Effector memory CD8-positive, alpha-beta T cell (primary cell): ENCODE data around the gene CD8A.

Experiments used
- ATAC-seq: fragments of 150-1000 bp; cut with Tn5 transposase; replicated peaks from 2 replicates; pipeline ENCODE4 v1.10.0; 2021; ENCODE audit warnings: mild to moderate bottlenecking, moderate library complexity
- DNase-seq, 3 experiments: peaks; one replicate each; pipeline ENCODE4 v3.0.0; 2021
- H3K27ac Mint-ChIP-seq, 2 donors: one replicate each; pipeline ENCODE4 v1.8.0; 2022; ENCODE audit warnings: mild to moderate bottlenecking in 2 of 2, mixed read lengths in 2 of 2, moderate library complexity in 2 of 2
- H3K27me3 Mint-ChIP-seq, 2 donors: one replicate each; pipeline ENCODE4 v1.8.0; 2022; ENCODE audit warnings: mixed read lengths in 2 of 2
- H3K36me3 Mint-ChIP-seq: one replicate; pipeline ENCODE4 v1.8.0; 2022; ENCODE audit warnings: mild to moderate bottlenecking, moderate library complexity, mixed read lengths; ENCODE audit not compliant: insufficient read depth
- H3K4me1 Mint-ChIP-seq, 2 donors: one replicate each; pipeline ENCODE4 v1.8.0; 2022; ENCODE audit warnings: low read depth in 2 of 2, mixed read lengths in 2 of 2
- H3K4me3 Mint-ChIP-seq, 2 donors: one replicate each; pipeline ENCODE4 v1.8.0; 2022; ENCODE audit warnings: mild to moderate bottlenecking in 2 of 2, mixed read lengths in 2 of 2, moderate library complexity in 2 of 2
- H3K9me3 Mint-ChIP-seq, 2 donors: one replicate each; pipeline ENCODE4 v1.8.0; 2022; ENCODE audit warnings: mixed read lengths in 2 of 2

CD8A gene

DNA sequence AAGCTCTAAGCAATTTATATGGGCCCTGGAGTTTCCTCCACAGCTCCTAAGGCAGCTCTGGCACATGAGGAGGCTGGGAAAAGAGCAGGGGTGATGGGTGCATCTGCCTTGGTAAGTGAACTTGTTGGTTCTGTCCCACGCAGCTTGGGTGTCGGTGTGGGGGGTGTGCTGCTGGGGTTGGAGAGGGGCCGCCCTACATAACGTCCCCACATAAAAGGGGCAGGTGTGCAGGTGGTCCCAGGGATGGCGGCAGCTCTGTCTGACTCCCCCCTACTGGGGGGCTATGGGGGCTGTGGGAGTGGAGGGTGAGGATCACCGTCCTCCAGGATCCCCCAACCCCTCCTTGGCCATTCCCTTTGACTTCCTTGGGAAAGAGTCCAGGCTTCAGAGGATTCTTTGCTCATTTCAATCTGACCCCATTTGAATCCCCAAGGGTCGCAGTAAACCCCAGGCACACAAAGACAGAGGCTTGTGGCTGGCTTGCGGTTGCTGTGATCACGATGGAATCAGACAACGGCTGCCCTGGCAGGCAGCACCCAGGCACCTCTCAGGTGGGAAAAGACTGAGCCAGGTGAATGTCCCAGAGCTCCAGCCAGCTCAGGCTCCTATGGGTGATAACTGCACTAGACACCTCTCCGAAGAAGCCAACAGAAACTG lies 34.5 kb upstream of the CD8A start:
- Mint-ChIP-seq H3K4me1 (peaks cover 30 to 73% of the 10 kb centered on the region in 2 donors), H3K27ac (peak overlapping the region; percentile 91 to 100), H3K9me3 (no peaks in the 10 kb centered on the region), H3K36me3 (peaks cover 31% of the 10 kb centered on the region), H3K4me3 (peak overlapping the region; percentile 67 to 86), H3K27me3 (no peaks in the 10 kb centered on the region)
- no peak for DNase-seq
- peak; percentile 12 for ATAC-seq

DNA sequence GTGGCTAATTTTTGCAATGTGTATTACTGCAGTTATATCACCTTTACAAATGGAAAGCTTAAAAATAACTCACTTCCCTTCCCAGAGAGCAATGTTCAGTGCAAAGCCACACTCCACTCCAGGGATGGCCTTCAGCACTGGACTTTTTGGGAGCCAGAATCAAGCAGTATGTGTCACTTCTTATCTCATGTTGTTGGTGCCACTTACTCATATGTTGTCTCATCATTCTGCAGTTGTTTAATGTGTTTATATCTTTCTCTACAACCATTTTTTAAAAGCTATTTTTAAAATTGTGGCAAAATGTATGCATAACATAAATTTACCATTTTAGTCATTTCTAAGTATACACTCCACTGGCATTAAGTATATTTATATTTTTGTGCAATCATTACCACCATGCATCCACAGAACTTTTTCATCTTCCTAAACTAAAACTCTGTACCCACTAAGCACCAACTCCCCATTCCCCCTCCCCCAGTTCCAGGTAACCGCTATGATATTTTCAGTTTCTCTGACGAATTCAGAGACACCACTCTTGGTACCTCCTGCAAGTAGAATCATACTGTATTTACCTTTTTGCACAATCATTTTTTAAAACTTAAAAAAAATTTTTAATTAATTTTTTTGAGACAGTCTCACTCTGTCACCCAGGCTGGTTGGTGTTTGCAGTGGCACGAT lies 32.1 kb upstream of the CD8A start:
- Mint-ChIP-seq H3K4me3 (peak overlapping the region; percentile 67 to 86), H3K27ac (peak overlapping the region in 1 of 2 donors; percentile 100), H3K4me1 (peaks cover 30 to 75% of the 10 kb centered on the region in 2 donors), H3K27me3 (no peaks in the 10 kb centered on the region), H3K36me3 (peaks cover 31% of the 10 kb centered on the region), H3K9me3 (no peaks in the 10 kb centered on the region)
- ATAC-seq, result no peak
- no peak for DNase-seq

- no peak for ATAC-seq
- Mint-ChIP-seq H3K36me3 (peaks cover 30% of the 10 kb centered on the region), H3K4me1 (peaks cover 23 to 72% of the 10 kb centered on the region in 2 donors), H3K9me3 (no peaks in the 10 kb centered on the region), H3K27me3 (no peaks in the 10 kb centered on the region), H3K4me3 (peak overlapping the region; percentile 82 to 86), H3K27ac (peak overlapping the region; percentile 95 to 100)
- no peak for DNase-seq
Observed at GRCh38 chr2:86821842-86822241, 31.1 kb upstream of the CD8A start.

GRCh38 chr2:86821306-86821705 lies 30.6 kb upstream of the CD8A start:
- H3K4me3 Mint-ChIP-seq, result peak overlapping the region; percentile 82 to 86
- H3K36me3 Mint-ChIP-seq, result peaks cover 25% of the 10 kb centered on the region
- peaks cover 25 to 73% of the 10 kb centered on the region in 2 donors for H3K4me1 Mint-ChIP-seq
- H3K27me3 Mint-ChIP-seq, result no peaks in the 10 kb centered on the region
- no peak for DNase-seq
- ATAC-seq, result no peak
- H3K27ac Mint-ChIP-seq, result peak overlapping the region; percentile 95 to 100
- no peaks in the 10 kb centered on the region for H3K9me3 Mint-ChIP-seq

- H3K9me3 Mint-ChIP-seq, result no peaks in the 10 kb centered on the region
- no peak for DNase-seq
- H3K4me1 Mint-ChIP-seq, result peaks cover 28 to 68% of the 10 kb centered on the region in 2 donors
- ATAC-seq, result no peak
- H3K4me3 Mint-ChIP-seq, result peak overlapping the region; percentile 3 to 86
- H3K27ac Mint-ChIP-seq, result peak overlapping the region; percentile 7 to 100
- no peaks in the 10 kb centered on the region for H3K27me3 Mint-ChIP-seq
- H3K36me3 Mint-ChIP-seq, result peaks cover 19% of the 10 kb centered on the region
Observed at GRCh38 chr2:86818957-86819356, 28.2 kb upstream of the CD8A start.

DNA sequence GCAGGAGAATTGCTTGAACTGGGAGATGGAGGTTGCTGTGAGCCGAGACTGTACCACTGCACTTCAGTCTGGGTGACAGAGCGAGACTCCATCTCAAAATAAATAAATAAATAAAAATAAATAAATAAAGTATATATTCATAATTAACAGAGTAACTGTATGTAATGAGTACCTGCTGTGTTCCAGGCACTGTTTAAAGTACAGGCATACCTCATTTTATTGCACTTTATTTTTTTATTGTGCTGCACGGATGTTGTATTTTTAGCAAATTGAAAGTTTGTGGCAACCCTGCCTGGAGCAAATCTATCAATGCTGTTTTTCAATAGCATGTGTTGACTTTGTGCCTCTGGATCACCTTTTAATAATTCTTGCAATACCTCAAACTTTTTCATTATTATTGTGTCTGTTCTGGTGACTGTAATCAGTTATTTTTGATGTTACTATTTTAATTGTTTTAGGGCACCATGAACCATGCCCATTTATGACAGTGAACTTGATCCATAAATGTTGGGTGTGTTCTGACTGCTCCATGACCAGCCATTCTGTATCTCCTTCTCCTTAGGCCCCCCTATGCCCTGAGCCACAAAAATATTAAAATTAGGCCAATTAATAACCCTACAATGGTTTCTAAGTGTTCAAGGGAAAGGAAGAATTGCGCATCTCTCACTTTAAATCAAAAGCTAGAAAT lies 27.5 kb upstream of the CD8A start:
- peak overlapping the region; percentile 7 to 100 for H3K27ac Mint-ChIP-seq
- H3K36me3 Mint-ChIP-seq, result peaks cover 19% of the 10 kb centered on the region
- peaks cover 26 to 69% of the 10 kb centered on the region in 2 donors for H3K4me1 Mint-ChIP-seq
- H3K4me3 Mint-ChIP-seq, result peak overlapping the region; percentile 3 to 86
- no peak for ATAC-seq
- no peaks in the 10 kb centered on the region for H3K27me3 Mint-ChIP-seq
- no peaks in the 10 kb centered on the region for H3K9me3 Mint-ChIP-seq
- no peak for DNase-seq

DNA sequence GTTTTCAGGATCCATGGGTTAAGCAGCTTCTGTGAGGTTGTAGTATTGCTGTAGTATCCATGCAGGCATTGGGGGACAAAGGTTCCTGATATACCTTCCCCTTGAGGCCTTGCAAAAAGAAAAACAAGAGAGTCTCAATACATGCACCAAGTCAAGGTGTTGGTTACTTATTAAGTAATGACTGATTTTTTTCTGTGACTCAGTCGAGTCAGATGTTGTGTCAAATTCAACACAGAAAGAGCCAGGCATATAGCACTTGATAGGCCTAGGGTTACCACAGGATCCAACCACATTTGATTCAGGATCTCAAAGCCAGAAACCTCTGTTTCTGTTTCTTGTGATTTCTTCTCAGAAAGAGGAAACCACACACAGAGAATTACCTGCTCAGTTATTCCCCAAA lies 24.9 kb upstream of the CD8A start:
- no peak for DNase-seq
- Mint-ChIP-seq H3K36me3 (peaks cover 22% of the 10 kb centered on the region), H3K27me3 (no peaks in the 10 kb centered on the region), H3K9me3 (no peaks in the 10 kb centered on the region), H3K4me3 (peak overlapping the region; percentile 51 to 92), H3K4me1 (peaks cover 34 to 70% of the 10 kb centered on the region in 2 donors), H3K27ac (peak overlapping the region; percentile 85 to 92)
- ATAC-seq, result peak; percentile 77

DNA sequence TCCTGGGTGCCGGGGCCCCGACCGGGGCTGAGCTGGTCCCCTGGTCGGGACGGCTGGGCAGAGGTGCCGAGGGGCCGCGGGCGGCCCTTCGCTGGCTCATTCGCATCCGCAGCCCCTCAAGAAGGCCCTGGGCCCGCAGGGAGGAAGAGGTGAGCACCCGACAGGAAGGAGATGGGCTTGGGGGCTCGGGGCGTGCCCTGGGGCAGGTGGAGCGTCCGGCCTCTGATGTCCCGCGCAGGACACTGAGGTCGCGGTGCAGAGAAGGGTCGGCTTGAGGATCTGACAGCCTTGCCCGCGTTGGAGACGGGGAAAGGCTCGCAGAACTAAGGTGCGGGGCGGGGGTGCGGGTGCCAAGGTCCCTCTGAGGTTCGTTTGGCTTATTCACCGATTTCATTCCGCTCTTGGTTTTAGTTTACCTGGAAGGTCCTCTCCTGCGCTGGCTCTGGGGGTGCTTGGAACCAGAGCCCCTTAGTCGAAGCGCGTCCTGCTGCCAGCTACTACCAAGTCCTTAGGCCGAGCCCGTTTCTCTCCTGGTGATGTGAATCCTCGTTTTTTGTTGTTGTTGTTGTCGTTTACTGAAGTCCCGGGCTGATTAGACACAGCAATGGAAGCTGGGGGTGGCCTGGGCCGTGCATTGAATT lies 18.9 kb upstream of the CD8A start:
- DNase-seq, result no peak
- Mint-ChIP-seq H3K4me1 (peaks cover 40 to 66% of the 10 kb centered on the region in 2 donors), H3K4me3 (peak overlapping the region; percentile 78 to 92), H3K36me3 (peaks cover 44% of the 10 kb centered on the region), H3K27me3 (no peaks in the 10 kb centered on the region), H3K27ac (peak overlapping the region; percentile 83 to 94), H3K9me3 (no peaks in the 10 kb centered on the region)
- no peak for ATAC-seq

DNA sequence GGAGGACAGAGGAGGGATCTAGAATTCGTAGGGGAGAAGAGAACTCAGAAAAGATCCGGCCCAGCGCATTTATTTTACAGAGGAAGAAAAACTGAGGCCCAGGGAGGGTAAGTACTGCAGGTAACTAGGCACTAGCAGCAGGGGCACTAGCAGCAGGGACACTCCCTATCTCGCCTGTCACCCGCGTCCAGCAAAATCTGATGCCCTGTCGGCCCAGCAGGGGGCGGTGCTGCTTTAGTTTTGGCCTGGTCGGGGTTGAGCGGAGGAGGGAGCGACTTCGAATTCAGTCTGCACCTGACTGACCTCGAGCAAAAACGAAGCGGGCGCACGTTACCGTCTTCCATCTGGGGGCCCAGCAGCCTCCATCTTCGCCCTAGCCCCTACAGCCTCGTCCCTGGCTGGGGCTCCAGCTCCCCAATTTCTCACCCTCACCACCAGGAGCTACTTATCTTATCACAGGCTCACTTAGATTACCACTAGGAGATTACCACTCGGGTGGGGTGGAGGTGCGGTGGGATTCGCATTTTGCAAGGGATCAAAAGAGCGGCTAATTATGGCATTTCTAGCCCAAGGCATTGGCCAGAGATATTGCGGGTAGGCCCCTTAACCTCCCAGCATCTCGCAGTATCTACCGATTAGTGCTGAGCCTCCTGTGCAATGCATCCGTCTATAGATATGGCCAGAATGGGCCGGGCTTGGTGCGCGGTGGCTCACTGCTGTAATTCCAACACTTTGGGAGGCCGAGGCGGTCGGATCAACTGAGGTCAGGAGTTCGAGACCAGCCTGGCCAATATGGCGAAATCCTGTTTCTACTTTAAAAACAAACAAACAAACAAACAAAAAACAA lies 17.8 kb upstream of the CD8A start:
- peaks cover 39 to 66% of the 10 kb centered on the region in 2 donors for H3K4me1 Mint-ChIP-seq
- peak overlapping the region; percentile 78 to 92 for H3K4me3 Mint-ChIP-seq
- H3K9me3 Mint-ChIP-seq, result no peaks in the 10 kb centered on the region
- DNase-seq (peak; percentile 95 to 98 (median 95)), ATAC-seq (peak; percentile 77)
- H3K27ac Mint-ChIP-seq, result peak overlapping the region; percentile 83 to 94
- H3K36me3 Mint-ChIP-seq, result peaks cover 41% of the 10 kb centered on the region
- no peaks in the 10 kb centered on the region for H3K27me3 Mint-ChIP-seq

DNA sequence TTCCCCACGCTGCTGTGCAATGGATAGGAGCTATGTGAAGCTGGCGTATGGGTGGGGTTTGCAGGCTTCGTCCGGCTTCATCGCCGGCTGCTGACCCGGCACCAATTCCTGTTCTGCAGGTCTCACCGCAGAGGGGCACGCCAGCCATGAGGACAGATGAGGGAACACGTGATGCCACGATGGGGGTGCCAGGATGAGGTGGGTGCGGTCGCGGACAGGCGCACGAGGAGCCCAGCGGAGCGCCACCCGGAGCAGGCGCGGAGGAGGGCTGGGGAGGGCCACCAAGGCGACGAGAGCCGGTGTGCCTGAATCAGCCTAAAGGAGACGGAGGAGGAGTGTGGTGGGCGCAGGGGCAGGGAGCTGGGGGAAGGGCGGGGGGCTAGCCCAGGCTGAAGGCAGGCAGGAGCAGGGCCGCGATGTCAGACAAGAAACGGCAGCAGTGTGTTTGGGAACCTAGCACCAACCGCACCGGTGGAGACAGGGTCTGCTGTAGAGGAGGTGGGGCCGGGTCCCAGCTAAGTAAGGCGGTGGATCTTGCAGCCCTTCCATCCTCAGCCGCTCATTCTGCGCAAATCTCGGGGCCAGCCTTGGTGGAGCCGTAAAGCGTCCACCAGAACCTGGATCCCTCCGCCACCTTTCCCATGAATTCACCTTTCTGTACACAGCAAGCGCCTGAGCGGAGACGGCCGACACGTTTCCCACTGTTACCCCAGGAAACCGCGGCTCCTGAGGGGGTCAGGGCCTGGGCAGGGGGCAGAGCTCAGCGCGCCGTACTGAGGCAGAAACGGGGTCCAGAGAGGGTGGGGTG lies 17.0 kb upstream of the CD8A start:
- H3K9me3 Mint-ChIP-seq, result no peaks in the 10 kb centered on the region
- H3K4me1 Mint-ChIP-seq, result peaks cover 36 to 58% of the 10 kb centered on the region in 2 donors
- peak; percentile 57 for ATAC-seq
- peak overlapping the region; percentile 78 to 92 for H3K4me3 Mint-ChIP-seq
- H3K27ac Mint-ChIP-seq, result peak overlapping the region; percentile 83 to 94
- no peaks in the 10 kb centered on the region for H3K27me3 Mint-ChIP-seq
- peak; percentile 64 to 70 (median 68) for DNase-seq
- H3K36me3 Mint-ChIP-seq, result peaks cover 41% of the 10 kb centered on the region

GRCh38 chr2:86807133-86807467 lies 16.4 kb upstream of the CD8A start:
- Mint-ChIP-seq H3K27ac (peak overlapping the region; percentile 83 to 94), H3K4me1 (peaks cover 34 to 52% of the 10 kb centered on the region in 2 donors), H3K27me3 (no peaks in the 10 kb centered on the region), H3K4me3 (peak overlapping the region; percentile 78 to 92), H3K9me3 (no peaks in the 10 kb centered on the region), H3K36me3 (peaks cover 35% of the 10 kb centered on the region)
- ATAC-seq, result no peak
- no peak for DNase-seq
